Right ventricle myocardium superior (tissue), 1 donor: Measurements from ENCODE around the gene RAB22A. TPM values are rescaled to one million over a fixed set of nuclear protein-coding genes. Genes with fewer than 3 reads are reported as not detected.

ENCODE experiments used
- ATAC-seq: fragments of 200-7000 bp; cut with Tn5 transposase; one replicate; pipeline ENCODE4 v1.9.1; 2020; ENCODE audit warnings: mild to moderate bottlenecking; ENCODE audit not compliant: poor library complexity
- DNase-seq: peaks from one replicate; pipeline ENCODE4 v3.0.0-alpha.2; 2020
- intact Hi-C: fragments of 100-400 bp; cut with DNase I; formaldehyde crosslinking; loops from one replicate; pipeline ENCODE4 v1.11.2; 2022
- total RNA-seq: library from RNA; stranded (reverse); fragmentation: NEBNext Ultra II Directional; extraction: Animal tissue kit (Norgen Biotek cat#: 25700); gene quantifications from one replicate; pipeline ENCODE4 v1.2.1, GENCODE V29; 2021
- donor health status: DM: no; HTN: yes; CAD: no; lungs with severe emphysema.

The RAB22A gene
- total RNA-seq, 1 donor from 2014 or later = 5.8 TPM

DNA sequence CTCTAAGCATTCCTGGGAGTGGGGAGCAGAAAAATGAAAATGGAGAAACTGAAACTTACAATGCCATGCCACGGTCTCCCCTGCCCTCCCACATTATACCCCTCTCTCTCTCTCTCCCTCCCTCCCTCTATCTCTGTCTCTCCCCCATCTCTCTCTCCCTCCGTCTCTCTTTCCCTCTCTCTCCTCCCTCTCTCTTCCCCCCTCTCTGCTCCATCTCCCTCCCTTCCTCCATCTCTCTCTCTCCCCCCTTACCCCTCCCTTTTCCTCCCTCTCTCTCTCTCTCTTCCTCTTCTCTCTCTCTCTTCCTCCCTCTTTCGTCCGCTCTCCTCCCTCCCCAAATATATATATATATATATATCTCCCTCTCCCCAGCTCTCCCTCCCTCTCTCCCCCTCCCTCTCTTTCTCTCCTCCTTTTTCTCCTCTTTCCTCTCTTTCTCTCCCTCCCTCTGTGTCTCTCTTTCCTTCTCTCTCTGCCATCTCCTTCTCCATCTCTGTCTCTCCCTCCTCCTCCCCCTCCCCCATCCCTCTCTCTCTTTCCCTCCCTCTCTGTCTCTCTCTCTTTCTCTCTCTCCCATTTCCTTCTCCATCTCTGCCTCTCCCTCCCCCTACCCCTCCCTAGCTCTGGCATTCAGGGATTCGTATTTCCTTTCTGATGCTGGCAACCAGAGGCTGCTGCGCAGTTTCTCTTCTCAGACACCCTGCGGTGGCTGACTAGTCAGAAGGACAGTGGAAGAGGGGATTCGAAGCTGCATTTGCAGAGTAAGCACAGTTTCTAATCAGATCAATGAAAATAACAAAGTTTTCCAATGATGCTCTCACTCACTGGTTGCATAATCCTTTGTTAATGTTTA is 65.6 kb downstream of the RAB22A start:
- ATAC-seq (peak; percentile 27), DNase-seq (no peak)
- intact Hi-C loops = no loop called here

DNA sequence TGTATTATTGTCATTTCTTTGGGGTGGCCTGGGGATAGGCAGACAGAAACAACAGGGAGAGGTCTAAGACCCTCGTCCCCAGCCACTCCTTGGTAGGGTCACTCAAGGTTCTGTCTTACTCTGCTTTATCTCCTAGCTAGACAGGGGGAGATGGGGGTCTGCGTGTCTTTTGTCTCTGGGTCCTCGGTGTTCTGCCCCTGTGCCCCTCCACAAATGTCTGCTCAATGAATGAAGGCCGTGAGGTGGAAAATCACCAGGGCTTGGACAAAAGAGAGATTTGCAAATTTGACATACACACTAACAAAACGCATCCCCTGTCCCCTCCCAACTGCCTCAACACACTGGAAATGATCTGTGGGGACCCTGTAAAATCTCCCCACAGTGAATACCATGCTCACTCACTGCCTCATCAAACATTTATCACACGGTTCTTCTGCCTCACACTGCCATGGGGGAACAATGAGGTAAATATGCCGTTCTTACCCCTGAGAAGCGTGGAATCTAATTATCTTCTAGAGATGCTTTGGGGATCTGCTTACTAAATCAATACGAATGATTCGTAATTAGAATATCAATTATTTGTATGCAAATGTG is 66.3 kb downstream of the RAB22A start:
- ATAC-seq = no peak
- intact Hi-C loops = no loop called here
- DNase-seq = no peak

DNA sequence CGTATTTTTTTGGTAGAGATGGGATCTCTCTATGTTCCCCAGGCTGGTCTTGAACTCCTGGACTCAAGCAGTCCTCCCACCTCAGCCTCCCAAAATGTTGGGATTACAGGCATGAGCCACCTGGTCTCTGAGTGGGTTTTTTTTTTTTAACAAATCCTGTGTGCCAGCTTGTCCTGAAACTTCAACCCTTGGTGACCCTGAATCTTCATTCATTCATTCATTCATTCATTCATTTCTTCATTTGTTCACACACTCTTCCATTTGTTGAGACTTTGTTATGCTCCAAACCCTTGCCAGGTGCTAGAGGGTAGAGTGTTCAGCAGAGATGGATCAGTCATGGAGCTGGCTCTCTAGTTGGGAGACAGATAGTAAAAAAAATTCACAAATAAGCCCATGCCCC is 67.5 kb downstream of the RAB22A start:
- ATAC-seq = no peak
- intact Hi-C loops = no loop called here
- DNase-seq = no peak

DNA sequence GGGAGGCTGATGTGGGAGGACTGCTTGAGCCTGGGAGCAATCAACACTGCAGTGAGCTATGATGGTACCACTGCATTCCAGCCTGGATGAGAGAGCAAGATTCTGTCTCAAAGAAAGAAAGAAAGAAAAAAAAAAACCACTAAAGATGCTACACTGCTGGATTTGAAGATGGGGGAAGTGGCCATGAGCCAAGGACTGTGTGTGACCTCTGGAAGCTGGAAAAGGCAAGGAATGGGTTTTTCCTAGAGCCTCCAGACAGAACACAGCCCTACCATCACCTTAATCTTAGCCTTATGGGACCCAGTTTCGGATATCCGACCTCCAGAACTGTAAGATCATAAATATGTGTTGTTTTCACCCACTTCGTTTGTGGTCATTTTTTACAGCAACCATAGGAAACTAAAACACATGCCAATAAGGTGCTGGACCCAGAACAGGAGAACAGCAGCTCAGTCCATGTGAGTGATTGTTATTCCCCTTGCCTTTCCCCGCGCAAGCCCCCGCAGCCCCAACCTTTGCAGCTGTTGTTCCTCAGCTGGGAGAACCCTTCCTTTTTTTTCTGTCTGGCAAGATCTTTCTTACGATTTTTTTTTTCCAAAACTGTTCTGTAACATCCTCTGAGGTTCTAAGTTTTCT is 68.4 kb downstream of the RAB22A start:
- intact Hi-C loops = no loop called here
- ATAC-seq (no peak), DNase-seq (no peak)

DNA sequence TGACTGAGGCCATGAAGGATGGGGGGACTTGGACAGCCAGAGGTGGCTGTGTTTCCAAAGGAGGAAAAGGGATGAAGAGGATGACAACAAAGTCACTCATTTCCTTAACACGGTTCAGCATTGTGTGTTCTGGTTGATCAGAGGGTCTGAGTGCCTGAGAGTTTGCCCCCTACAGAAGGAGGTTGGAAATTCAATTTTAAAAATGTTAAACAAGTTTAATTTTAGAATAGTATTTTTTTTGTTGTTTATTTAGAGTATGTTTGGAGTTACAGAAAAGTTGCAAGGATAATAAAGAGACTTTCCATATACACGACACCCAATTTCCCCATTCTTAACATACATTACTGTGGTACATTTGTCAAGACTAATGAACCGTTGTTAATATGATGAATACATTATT is 69.2 kb downstream of the RAB22A start:
- no peak for DNase-seq

DNA sequence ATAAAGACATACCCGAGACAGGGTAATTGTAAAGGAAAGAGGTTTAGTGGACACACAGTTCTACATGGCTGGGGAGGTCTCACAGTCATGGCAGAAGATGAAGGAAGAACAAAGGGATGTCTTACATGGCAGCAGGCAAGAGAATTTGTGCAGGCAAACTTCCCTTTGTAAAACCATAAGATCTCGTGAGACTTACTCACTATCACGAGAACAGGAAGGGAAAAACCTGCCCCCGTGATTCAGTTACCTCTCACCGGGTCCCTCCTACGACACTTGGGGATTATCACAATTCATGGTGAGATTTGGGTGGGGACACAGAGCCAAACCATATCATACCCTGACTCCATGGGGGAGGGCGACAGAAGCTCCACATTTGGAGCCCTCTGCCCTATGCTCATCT is 72.1 kb downstream of the RAB22A start:
- intact Hi-C loops = loop anchor here (10.0 kb wide), 1 partner anchor 67 kb away; no protein-coding TSS in a partner anchor
- no peak for DNase-seq

More for the DNA sequence above, 69.2 kb downstream of the RAB22A start:
- intact Hi-C loops = no loop called here
- ATAC-seq = no peak

DNA sequence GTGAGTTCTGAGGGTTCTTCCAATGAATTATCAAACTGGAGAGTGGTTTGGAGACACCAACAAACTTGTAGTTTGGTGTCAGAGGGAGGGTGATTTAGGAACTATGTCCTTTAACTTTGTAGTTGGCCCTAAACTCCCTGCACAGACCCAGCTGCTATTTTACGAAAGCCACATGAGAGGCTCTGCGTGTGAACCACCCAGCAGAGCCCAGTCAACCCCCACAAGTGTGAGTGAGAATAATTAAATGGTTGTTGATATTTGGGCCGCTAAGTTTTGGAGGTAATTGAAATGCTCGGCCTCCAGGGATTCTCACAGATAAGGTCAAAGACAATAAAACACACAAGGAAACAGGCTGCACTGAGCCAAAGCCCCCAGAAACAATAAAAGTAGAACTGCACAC is 72.6 kb downstream of the RAB22A start:
- DNase-seq (no peak), ATAC-seq (no peak)
- intact Hi-C loops = loop anchor here (10.0 kb wide), 1 partner anchor 67 kb away; no protein-coding TSS in a partner anchor

More for the DNA sequence above, 72.1 kb downstream of the RAB22A start:
- ATAC-seq = no peak

DNA sequence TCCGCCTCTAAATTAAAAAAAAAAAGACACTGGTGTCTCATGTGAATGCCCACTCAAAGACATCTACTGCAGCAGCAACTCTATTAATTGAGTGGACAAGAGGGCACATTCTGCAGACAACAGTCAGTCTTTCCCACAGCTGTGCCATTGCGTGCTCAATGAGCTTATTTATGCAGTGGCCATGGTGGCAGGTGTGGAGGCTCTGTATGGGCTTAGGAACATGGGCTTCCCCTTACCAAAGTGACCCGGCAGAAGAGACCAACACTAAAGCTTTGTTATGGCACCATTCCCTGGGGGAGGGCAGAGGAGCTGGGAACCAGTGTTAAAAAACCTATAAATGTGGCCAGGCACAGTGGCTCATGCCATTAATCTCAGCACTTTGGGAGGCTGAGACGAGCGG is 75.3 kb downstream of the RAB22A start:
- ATAC-seq = no peak
- intact Hi-C loops = loop anchor here (10.0 kb wide), 1 partner anchor 70 kb away; no protein-coding TSS in a partner anchor

DNA sequence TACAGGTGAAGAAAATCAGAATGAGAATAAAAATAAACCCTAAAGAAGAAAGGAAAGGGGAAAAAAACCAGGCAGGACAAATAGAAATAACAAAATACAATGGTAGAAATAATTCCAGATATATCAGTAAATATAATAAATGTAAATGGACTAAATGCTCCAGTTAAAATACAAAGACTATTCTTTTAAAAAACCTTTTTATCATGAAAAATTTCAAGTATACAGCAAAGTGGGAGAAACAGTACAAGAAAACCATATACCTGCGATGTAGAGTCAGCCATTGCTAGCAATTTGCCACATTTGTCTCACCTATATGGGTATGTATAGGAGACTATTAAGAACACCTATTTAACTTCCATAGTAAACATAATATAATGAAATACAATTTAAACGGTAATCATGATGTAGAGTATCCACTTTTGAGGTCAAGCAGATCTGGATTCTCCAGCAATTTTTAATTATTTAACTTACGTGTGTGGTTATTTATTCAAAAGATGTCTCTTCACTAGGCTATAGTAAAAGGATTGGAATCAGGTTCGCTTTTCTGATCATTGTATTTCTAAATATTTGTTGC is 78.6 kb downstream of the RAB22A start:
- DNase-seq (no peak), ATAC-seq (no peak)
- intact Hi-C loops = loop anchor here (10.0 kb wide), 1 partner anchor 73 kb away; no protein-coding TSS in a partner anchor

More for the DNA sequence above, 75.3 kb downstream of the RAB22A start:
- no peak for DNase-seq

DNA sequence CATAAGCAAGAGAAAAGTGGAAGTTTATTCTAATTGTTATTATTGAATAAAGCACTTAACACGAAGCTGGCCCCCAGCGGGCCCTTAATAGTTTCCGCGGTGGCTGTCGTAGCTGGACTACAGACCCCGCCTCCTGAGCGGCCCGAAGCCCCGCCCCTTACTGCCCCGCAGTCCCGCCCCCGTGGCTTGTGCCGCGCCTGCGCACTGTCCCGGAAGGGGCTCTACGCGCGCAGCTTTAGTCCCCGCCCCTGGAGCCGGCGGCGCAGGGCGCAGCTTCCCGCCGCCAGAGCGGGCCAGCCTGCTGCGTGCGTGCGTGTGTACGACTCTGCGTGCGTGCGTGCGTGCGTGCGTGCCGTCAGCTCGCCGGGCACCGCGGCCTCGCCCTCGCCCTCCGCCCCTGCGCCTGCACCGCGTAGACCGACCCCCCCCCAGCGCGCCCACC is 79.4 kb downstream of the RAB22A start, which contains the start of gene VAPB:
VAPB (plus strand) TSS at position 348 of the 442 bp plus-strand sequence. CDS start 231 bp downstream, outside the sequence.
- ATAC-seq = peak; percentile 100

DNA sequence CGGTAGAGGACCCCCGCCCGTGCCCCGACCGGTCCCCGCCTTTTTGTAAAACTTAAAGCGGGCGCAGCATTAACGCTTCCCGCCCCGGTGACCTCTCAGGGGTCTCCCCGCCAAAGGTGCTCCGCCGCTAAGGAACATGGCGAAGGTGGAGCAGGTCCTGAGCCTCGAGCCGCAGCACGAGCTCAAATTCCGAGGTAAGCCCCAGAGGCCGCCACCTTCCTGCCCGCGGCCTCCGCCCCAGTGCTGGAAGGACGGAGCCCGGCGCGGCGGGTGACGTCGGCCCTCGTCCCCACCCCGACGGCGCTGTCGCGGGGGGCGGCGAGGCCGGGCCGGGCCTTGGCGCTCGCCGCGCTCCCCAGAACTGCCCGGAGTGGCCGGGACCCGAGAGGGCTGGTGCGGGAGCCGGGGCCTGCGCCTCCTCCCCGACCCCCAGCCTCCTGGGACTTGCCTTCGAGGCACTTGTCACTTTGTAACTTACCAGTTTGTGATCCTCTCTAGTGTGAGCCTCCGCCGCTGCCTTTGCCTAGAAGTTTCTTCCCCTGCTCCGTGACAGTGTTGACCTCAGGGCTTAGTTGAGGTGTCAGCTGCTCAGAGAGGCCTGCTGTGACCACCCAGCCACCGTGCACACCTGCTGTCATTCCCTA is 79.9 kb downstream of the RAB22A start:
- ATAC-seq (peak; percentile 58), DNase-seq (no peak)
- intact Hi-C loops = loop anchor here (10.0 kb wide), 1 partner anchor 75 kb away; no protein-coding TSS in a partner anchor

More for the DNA sequence above, 79.4 kb downstream of the RAB22A start, which contains the start of gene VAPB:
- intact Hi-C loops = loop anchor here (10.0 kb wide), 1 partner anchor 74 kb away; no protein-coding TSS in a partner anchor
- peak; percentile 97 for DNase-seq

DNA sequence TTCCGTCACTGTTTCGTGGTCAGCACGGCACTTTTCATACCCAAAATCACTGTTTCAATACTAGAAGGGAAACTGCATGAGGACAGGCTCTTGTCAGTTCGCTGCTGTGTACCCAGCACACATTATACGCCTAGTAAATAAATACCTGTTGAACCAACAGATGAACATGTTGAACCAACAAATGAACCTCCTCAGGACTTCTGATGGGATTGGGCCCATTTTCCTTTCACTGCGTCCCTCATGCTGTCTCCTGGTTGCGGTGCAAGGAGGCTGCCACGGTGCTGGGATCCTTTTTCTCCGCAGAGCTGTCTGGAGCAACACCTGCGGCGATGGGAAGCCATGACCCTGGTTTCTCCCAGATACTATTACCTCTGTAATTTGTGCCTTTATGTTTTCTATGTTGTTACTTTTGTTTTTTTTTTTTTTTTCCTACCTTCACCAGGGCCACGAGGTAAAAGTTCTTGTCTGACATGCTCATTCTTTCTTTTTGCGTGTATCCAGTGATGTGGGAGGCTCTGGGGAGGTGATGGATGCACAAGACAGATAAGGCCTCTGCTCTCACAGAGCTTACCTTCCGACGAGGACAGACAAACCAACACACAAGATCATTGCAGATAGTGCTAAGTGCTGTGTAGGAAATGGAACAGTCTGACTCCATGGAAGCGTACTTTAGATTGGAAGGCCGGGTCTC is 80.6 kb downstream of the RAB22A start:
- DNase-seq (no peak), ATAC-seq (no peak)
- intact Hi-C loops = loop anchor here (10.0 kb wide), 1 partner anchor 75 kb away; no protein-coding TSS in a partner anchor

DNA sequence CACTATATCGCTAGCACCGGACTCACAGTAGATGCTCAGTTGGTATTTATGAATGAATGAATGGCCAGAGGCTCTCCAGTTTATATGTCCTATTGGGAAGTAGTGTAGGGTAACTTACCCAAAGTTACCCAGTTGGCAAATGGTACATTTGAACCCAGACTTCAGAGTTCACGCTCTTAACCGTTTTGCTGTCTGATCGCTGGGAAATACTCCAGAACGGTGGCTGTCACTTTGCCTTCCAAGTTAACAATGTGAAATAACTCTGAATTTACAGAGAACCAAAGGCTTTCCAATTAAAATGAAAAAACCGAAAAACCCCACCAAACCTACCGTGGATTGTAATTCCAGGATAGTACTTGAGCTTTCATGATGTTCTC is 81.1 kb downstream of the RAB22A start:
- DNase-seq (no peak), ATAC-seq (no peak)
- intact Hi-C loops = no loop called here

DNA sequence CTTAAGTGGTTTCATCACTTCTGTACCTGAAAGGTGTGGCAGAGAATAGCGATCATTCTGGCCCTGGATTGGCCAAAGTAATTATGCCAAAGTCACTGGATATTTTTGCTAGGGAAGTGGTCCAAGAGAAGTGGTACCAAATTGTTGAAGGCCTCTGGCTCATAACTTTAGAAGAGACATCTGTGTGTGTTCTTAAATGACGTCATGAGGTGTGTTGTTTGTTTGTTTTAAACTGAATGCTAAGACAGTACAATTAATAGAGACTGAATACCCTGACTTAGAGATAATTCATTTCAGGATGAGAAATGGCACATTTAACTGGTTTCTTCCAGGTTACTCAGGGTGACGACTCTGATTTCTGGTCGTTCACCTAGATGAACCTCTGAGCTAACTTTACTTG is 82.8 kb downstream of the RAB22A start:
- DNase-seq = no peak
- no peak for ATAC-seq
- intact Hi-C loops = no loop called here

DNA sequence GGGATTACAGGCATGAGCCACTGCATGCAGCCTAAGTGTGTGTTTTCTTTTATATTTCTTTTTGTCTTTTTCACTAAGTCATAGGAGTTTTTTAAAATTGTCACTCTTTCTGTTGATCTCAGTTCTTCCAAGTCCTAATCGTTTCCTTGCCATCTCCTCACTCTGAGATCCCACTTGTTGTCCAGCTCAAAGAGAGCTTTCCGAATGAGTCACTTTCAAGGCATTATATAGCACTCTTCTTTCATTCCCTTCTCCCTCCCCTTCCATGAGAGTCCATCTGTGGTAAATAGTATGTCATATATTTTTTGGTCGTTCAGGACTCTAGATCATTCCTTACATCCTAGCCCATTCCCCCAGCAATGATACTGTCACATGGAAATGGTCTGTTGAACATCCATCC is 83.8 kb downstream of the RAB22A start:
- DNase-seq (no peak), ATAC-seq (no peak)
- intact Hi-C loops = no loop called here

DNA sequence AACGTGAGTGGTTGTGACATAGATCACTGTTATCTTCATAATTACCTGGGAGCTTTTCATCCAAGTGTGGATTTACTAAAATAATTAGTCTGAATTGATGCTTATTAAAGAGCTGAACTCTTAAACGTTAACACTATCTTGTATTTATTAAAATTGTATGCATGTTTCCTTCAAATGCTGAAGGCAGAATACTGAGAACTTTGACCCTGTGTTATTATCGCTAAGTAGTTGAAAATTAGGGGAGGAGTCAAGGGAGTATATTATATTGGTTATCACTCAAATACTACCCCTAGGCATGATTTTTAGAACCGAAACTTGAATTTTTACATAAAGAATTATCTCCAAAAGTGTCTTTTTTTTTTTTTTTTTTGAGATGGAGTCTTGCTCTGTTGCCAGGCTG is 85.3 kb downstream of the RAB22A start:
- ATAC-seq (no peak), DNase-seq (no peak)
- intact Hi-C loops = no loop called here

DNA sequence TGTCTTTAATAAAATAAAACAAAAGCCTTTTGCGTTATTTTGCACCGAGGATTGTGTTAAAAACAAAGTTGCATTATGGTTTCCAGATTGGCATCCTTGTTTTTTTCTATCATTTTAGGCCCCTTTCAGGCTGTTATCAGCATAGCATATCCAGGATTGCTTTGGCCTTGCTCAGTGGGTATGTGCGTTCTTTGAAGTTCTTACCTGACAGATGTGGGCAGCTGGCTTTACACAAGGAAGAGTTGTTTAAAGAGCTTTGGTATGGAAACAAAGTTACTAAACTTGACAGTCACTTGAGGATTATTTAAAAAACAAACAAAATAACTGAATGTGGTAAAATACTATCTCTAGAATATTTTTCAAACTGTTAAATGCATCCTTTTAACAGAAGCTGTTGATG is 86.1 kb downstream of the RAB22A start:
- intact Hi-C loops = no loop called here
- no peak for ATAC-seq

DNA sequence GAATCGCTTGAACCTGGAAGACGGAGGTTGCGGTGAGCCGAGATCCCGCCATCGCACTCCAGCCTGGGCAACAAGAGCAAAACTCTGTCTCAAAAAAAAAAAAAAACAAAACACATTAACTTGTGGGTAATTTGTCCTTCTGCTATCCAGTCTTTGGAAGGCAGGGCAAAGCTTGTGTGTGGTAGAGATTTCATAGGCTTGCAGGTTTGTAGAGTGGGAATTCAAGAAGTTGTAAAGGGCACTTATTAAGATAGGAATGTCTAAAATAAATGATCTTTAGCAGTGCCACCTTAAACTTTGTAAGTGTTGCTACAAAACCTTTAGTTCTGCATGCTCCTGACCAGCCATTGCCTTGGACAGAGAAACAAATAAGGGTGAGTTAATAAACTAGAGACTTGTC is 87.9 kb downstream of the RAB22A start:
- intact Hi-C loops = no loop called here
- ATAC-seq (no peak), DNase-seq (no peak)

More for the DNA sequence above, 86.1 kb downstream of the RAB22A start:
- no peak for DNase-seq
